TTC549 (cell line): Measurements from ENCODE around the gene NDRG3.
"Not testable (repeated sequence)": the region's sequence is repeated elsewhere in the genome, so short reads cannot be mapped to it uniquely, and the experiment has no call there.

Experiments
- FAIRE-seq: peaks from 2 replicates; lab custom pipeline; 2012; peaks lifted over from hg19 to GRCh38; lab: Jason Lieb, UNC

NDRG3 gene

GRCh38 chr20:36687850-36688249, 58.0 kb downstream of the NDRG3 start:
- FAIRE-seq: no peak

- no peak for FAIRE-seq
These were observed 58.9 kb downstream of the NDRG3 start for GRCh38 chr20:36686944-36687343.

- FAIRE-seq: no peak
These were observed 59.4 kb downstream of the NDRG3 start for GRCh38 chr20:36686504-36686903.

- FAIRE-seq: no peak
These were observed 61.1 kb downstream of the NDRG3 start for GRCh38 chr20:36684747-36685146.

GRCh38 chr20:36682311-36682710, 63.6 kb downstream of the NDRG3 start:
- no peak for FAIRE-seq

- no peak for FAIRE-seq
These were observed 68.5 kb downstream of the NDRG3 start for GRCh38 chr20:36677422-36677771.

GRCh38 chr20:36676701-36677421, 69.0 kb downstream of the NDRG3 start:
- no peak for FAIRE-seq

GRCh38 chr20:36675545-36675944, 70.3 kb downstream of the NDRG3 start:
- not testable (repeated sequence) for FAIRE-seq

GRCh38 chr20:36672991-36673390, 72.9 kb downstream of the NDRG3 start:
- no peak for FAIRE-seq

- no peak for FAIRE-seq
These were observed 75.1 kb downstream of the NDRG3 start for GRCh38 chr20:36670665-36671357.

GRCh38 chr20:36666181-36666740, 79.6 kb downstream of the NDRG3 start:
- FAIRE-seq: no peak

GRCh38 chr20:36663031-36663430, 82.9 kb downstream of the NDRG3 start:
- no peak for FAIRE-seq

GRCh38 chr20:36658300-36658699, 87.6 kb downstream of the NDRG3 start:
- no peak for FAIRE-seq

- FAIRE-seq: no peak
These were observed 89.2 kb downstream of the NDRG3 start for GRCh38 chr20:36656733-36657132.

GRCh38 chr20:36655004-36655403, 90.9 kb downstream of the NDRG3 start:
- FAIRE-seq: no peak

- no peak for FAIRE-seq
These were observed 91.4 kb downstream of the NDRG3 start for GRCh38 chr20:36654506-36654905.

GRCh38 chr20:36653456-36653855, 92.4 kb downstream of the NDRG3 start:
- FAIRE-seq: no peak

GRCh38 chr20:36647196-36648121, 98.4 kb downstream of the NDRG3 start:
- FAIRE-seq: no peak

GRCh38 chr20:36646678-36647077, 99.2 kb downstream of the NDRG3 start:
- no peak for FAIRE-seq

GRCh38 chr20:36645998-36646397, 99.9 kb downstream of the NDRG3 start, which contains the start of gene SLA2:
TSS of gene SLA2 (minus strand) at chr20:36646196. CDS start at chr20:36641335, 4,861 bp downstream.
- no peak for FAIRE-seq

- no peak for FAIRE-seq
These were observed 100.5 kb downstream of the NDRG3 start for GRCh38 chr20:36645353-36645752.

- FAIRE-seq: no peak
These were observed 101.2 kb downstream of the NDRG3 start for GRCh38 chr20:36644706-36645095.
